Stomach (tissue), 9 donors: Measurements from ENCODE around the gene PLCB1. TPM values are rescaled to one million over a fixed set of nuclear protein-coding genes. Genes with fewer than 3 reads are reported as not detected.

Experiments
- DNase-seq, 2 donors: peaks; one replicate each; pipeline versions ENCODE4 v3.0.0 to v3.0.0-alpha.2; 2013 to 2019
- H3K27ac ChIP-seq, 5 donors: fragments of 200-600 bp in 4 of 5; sonication (generic) in 4 of 5; one replicate each; pipeline ENCODE4 v1.5.1; 2013 to 2019; ENCODE audit warnings: mild to moderate bottlenecking in 1 of 5, moderate library complexity in 1 of 5
- H3K27me3 ChIP-seq, 3 donors: fragments of 200-600 bp; sonication (generic); one replicate each; pipeline ENCODE4 v1.5.1; 2017 to 2019; ENCODE audit warnings: mixed run types in 1 of 3
- H3K36me3 ChIP-seq, 4 donors: fragments of 200-600 bp; sonication (generic); 1 replicate in 3 of 4; 2 replicates in 1 of 4; pipeline ENCODE4 v1.5.1; 2016 to 2019
- H3K4me1 ChIP-seq, 4 donors: fragments of 200-600 bp; sonication (generic); one replicate each; pipeline ENCODE4 v1.5.1; 2016 to 2019
- H3K4me3 ChIP-seq, 4 donors: fragments of 200-600 bp; sonication (generic) in 3 of 4; one replicate each; pipeline ENCODE4 v1.5.1; 2016 to 2019; ENCODE audit warnings: mild to moderate bottlenecking in 1 of 4
- H3K9me3 ChIP-seq, 4 donors: fragments of 200-600 bp; sonication (generic); one replicate each; pipeline ENCODE4 v1.5.1; 2016 to 2019
- EP300 ChIP-seq: sonication (generic); formaldehyde crosslinking; IDR thresholded peaks from one replicate; pipeline ENCODE4 v1.6.1; 2017; ENCODE audit warnings: antibody characterized with exemption
- POLR2A ChIP-seq, 4 donors: fragments of 450-650 bp; IDR thresholded peaks; one replicate each; pipeline ENCODE4 v1.6.1; 2016; ENCODE audit warnings: antibody characterized with exemption in 4 of 4, control low read depth in 2 of 4, mild to moderate bottlenecking in 1 of 4, moderate library complexity in 1 of 4
- POLR2AphosphoS5 ChIP-seq, 3 donors: sonication (generic); formaldehyde crosslinking; IDR thresholded peaks; one replicate each; pipeline ENCODE4 v1.6.1; 2016; ENCODE audit warnings: antibody characterized with exemption in 3 of 3
- WGBS, 5 donors: extraction: QIAGEN DNeasy Blood & Tissue Kit in 3 of 5; methylation state at CpG; one replicate each; pipeline versions ENCODE4 v1.1.5 to v1.1.7; 2013 to 2018; 5-methylcytosine and 5-hydroxymethylcytosine counted together
- intact Hi-C: fragments of 100-400 bp; cut with DNase I; formaldehyde crosslinking; loops from one replicate; pipeline ENCODE4 v1.15.1; 2023; ENCODE audit warnings: low total_unique reads
- polyA plus RNA-seq, 3 donors: library from polyadenylated mRNA; stranded (reverse); fragments of 200-250 nt; gene quantifications; one replicate each; pipeline ENCODE4 v1.2.3, GENCODE V29; 2013
- total RNA-seq, 5 donors: library from RNA; depleted of rRNA; stranded (reverse); fragments of >200 nt; gene quantifications; one replicate each; pipeline versions ENCODE4 v1.1.0 to v1.2.3, GENCODE V29; 2014 to 2016
- TF ChIP-seq, protein P1 (sequence below), 7 experiments: fragments of 450-650 bp in 4 of 7; fragments of 200-600 bp in 3 of 7; sonication (generic) in 3 of 7; IDR thresholded peaks; one replicate each; pipeline ENCODE4 v1.5.1; 2016 to 2019; ENCODE audit warnings: antibody characterized with exemption in 7 of 7, control low read depth in 2 of 7, mild to moderate bottlenecking in 1 of 7
- donor health status: healthy with polysubstance abuse.
- donor health status: Bipolar disorder and iron deficiency.
- donor health status: healthy.

PLCB1 gene
- total and polyA plus RNA-seq, 8 donors: 4.1 to 66.5 (median 11.7) TPM

DNA sequence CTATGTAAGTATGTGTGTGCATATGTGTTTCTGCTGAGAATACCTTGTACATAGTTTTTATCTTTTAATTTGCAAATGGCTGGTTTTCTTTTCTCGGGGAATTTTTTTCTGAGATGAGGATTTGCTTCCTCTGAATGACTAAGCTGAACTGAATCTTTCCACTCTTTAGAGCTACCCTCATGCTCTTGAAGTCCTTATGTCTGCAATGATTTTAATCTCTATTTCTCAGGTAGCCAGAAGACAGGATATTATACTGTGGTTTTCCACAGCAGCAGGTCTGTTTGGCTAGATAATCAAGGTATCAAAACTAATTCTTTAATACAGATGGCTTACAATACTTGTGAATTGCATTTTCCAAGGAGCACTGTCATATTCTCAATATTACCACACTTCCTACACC lies 114.7 kb downstream of the PLCB1 start:
- Histone ChIP-seq H3K27me3 (no peaks in the 10 kb centered on the region), H3K4me3 (no peak overlapping the region), H3K9me3 (no peaks in the 10 kb centered on the region), H3K36me3 (no peaks in the 10 kb centered on the region), H3K27ac (no peak overlapping the region), H3K4me1 (peaks cover 14 to 47% (median 36%) of the 10 kb centered on the region in 4 donors)
- DNase-seq: no peak
- intact Hi-C loops: no loop called here
- 73 to 94% (median 81%) methylated on average over 1 of the region's 1 CpG for WGBS, 5 donors
- TF ChIP-seq EP300 (no peak), POLR2AphosphoS5 (IDR thresholded peaks at IDR 0.05) (no peak), POLR2A (IDR thresholded peaks at IDR 0.05) (no peak)
- TF ChIP-seq, protein P1, sequence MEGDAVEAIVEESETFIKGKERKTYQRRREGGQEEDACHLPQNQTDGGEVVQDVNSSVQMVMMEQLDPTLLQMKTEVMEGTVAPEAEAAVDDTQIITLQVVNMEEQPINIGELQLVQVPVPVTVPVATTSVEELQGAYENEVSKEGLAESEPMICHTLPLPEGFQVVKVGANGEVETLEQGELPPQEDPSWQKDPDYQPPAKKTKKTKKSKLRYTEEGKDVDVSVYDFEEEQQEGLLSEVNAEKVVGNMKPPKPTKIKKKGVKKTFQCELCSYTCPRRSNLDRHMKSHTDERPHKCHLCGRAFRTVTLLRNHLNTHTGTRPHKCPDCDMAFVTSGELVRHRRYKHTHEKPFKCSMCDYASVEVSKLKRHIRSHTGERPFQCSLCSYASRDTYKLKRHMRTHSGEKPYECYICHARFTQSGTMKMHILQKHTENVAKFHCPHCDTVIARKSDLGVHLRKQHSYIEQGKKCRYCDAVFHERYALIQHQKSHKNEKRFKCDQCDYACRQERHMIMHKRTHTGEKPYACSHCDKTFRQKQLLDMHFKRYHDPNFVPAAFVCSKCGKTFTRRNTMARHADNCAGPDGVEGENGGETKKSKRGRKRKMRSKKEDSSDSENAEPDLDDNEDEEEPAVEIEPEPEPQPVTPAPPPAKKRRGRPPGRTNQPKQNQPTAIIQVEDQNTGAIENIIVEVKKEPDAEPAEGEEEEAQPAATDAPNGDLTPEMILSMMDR (IDR thresholded peaks at IDR 0.05): no peak

GRCh38 chr20:8248051-8248450 lies 116.0 kb downstream of the PLCB1 start:
- Histone ChIP-seq H3K9me3 (no peaks in the 10 kb centered on the region), H3K4me3 (no peak overlapping the region), H3K27me3 (no peaks in the 10 kb centered on the region), H3K4me1 (peaks cover 5 to 34% (median 23%) of the 10 kb centered on the region in 4 donors), H3K27ac (no peak overlapping the region), H3K36me3 (no peaks in the 10 kb centered on the region)
- intact Hi-C loops: no loop called here
- TF ChIP-seq EP300: no peak
- TF ChIP-seq POLR2A (IDR thresholded peaks at IDR 0.05): no peak
- no peak for TF ChIP-seq POLR2AphosphoS5 (IDR thresholded peaks at IDR 0.05)
- TF ChIP-seq, protein P1 (IDR thresholded peaks at IDR 0.05): no peak
- DNase-seq: no peak

GRCh38 chr20:8249634-8250033 lies 117.6 kb downstream of the PLCB1 start:
- Histone ChIP-seq H3K27me3 (no peaks in the 10 kb centered on the region), H3K36me3 (no peaks in the 10 kb centered on the region), H3K4me3 (no peak overlapping the region), H3K4me1 (peaks cover 0 to 19% (median 12%) of the 10 kb centered on the region in 4 donors), H3K9me3 (no peaks in the 10 kb centered on the region), H3K27ac (no peak overlapping the region)
- intact Hi-C loops: no loop called here
- 83 to 93% (median 87%) methylated on average over 3 of the region's 3 CpGs for WGBS, 5 donors
- no peak for DNase-seq
- no peak for TF ChIP-seq POLR2AphosphoS5 (IDR thresholded peaks at IDR 0.05)
- TF ChIP-seq, protein P1 (IDR thresholded peaks at IDR 0.05): no peak
- TF ChIP-seq EP300: no peak
- TF ChIP-seq POLR2A (IDR thresholded peaks at IDR 0.05): no peak

DNA sequence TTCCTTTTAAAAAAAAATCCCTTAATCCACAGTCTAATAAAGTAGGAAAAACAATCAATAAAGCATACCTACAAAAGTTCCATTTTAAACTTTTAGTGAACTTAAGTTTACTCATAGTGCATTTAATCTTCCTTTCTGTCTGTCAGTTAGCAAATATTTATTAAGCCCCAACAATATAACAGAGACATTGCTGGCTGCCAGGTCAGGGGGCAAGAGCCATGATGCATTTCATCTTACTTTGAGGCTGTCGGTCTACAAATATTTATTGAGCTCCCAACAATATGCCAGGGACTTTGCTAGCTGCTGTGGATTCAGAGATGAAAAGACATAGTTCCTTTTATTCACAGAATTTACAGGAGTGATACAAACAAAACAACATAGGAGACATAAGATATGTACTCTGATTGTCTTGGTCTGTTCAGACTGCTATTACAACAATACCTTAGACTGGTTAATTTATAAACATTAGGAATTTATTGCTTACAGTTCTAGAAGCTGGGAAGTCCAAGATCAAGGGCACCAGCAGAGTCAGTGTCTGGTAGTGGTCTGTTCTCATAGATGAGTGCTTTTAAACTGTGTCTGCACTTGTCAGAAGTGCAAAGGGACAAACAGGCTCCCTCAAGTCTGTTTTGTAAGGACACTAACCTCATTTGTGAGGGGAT lies 118.6 kb downstream of the PLCB1 start:
- H3K4me3 ChIP-seq: no peak overlapping the region
- H3K27ac ChIP-seq: no peak overlapping the region
- no peak for DNase-seq
- TF ChIP-seq, protein P1 (IDR thresholded peaks at IDR 0.05): no peak
- TF ChIP-seq EP300: no peak
- 17 to 45% (median 25%) methylated on average over 1 of the region's 1 CpG for WGBS, 5 donors
- peaks cover 0 to 15% (median 9%) of the 10 kb centered on the region in 4 donors for H3K4me1 ChIP-seq
- no peaks in the 10 kb centered on the region for H3K36me3 ChIP-seq
- no peaks in the 10 kb centered on the region for H3K9me3 ChIP-seq
- intact Hi-C loops: no loop called here
- H3K27me3 ChIP-seq: no peaks in the 10 kb centered on the region
